ENCODE results near the gene PALB2. TPM values are rescaled to one million over a fixed set of nuclear protein-coding genes. Genes with fewer than 3 reads are reported as not detected.

PALB2 gene
- total and polyA plus RNA-seq, 2 experiments from 2014 or later, result 24.2 to 34.0 TPM

GRCh38 chr16:23640615-23640930 is 537 bp downstream of the PALB2 start (continued):
- TF ChIP-seq, protein P1, sequence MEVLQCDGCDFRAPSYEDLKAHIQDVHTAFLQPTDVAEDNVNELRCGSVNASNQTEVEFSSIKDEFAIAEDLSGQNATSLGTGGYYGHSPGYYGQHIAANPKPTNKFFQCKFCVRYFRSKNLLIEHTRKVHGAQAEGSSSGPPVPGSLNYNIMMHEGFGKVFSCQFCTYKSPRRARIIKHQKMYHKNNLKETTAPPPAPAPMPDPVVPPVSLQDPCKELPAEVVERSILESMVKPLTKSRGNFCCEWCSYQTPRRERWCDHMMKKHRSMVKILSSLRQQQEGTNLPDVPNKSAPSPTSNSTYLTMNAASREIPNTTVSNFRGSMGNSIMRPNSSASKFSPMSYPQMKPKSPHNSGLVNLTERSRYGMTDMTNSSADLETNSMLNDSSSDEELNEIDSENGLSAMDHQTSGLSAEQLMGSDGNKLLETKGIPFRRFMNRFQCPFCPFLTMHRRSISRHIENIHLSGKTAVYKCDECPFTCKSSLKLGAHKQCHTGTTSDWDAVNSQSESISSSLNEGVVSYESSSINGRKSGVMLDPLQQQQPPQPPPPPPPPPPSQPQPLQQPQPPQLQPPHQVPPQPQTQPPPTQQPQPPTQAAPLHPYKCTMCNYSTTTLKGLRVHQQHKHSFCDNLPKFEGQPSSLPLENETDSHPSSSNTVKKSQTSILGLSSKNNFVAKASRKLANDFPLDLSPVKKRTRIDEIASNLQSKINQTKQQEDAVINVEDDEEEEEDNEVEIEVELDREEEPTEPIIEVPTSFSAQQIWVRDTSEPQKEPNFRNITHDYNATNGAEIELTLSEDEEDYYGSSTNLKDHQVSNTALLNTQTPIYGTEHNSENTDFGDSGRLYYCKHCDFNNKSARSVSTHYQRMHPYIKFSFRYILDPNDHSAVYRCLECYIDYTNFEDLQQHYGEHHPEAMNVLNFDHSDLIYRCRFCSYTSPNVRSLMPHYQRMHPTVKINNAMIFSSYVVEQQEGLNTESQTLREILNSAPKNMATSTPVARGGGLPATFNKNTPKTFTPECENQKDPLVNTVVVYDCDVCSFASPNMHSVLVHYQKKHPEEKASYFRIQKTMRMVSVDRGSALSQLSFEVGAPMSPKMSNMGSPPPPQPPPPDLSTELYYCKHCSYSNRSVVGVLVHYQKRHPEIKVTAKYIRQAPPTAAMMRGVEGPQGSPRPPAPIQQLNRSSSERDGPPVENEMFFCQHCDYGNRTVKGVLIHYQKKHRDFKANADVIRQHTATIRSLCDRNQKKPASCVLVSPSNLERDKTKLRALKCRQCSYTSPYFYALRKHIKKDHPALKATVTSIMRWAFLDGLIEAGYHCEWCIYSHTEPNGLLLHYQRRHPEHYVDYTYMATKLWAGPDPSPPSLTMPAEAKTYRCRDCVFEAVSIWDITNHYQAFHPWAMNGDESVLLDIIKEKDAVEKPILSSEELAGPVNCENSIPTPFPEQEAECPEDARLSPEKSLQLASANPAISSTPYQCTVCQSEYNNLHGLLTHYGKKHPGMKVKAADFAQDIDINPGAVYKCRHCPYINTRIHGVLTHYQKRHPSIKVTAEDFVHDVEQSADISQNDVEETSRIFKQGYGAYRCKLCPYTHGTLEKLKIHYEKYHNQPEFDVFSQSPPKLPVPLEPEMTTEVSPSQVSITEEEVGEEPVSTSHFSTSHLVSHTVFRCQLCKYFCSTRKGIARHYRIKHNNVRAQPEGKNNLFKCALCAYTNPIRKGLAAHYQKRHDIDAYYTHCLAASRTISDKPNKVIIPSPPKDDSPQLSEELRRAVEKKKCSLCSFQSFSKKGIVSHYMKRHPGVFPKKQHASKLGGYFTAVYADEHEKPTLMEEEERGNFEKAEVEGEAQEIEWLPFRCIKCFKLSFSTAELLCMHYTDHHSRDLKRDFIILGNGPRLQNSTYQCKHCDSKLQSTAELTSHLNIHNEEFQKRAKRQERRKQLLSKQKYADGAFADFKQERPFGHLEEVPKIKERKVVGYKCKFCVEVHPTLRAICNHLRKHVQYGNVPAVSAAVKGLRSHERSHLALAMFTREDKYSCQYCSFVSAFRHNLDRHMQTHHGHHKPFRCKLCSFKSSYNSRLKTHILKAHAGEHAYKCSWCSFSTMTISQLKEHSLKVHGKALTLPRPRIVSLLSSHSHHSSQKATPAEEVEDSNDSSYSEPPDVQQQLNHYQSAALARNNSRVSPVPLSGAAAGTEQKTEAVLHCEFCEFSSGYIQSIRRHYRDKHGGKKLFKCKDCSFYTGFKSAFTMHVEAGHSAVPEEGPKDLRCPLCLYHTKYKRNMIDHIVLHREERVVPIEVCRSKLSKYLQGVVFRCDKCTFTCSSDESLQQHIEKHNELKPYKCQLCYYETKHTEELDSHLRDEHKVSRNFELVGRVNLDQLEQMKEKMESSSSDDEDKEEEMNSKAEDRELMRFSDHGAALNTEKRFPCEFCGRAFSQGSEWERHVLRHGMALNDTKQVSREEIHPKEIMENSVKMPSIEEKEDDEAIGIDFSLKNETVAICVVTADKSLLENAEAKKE (CRISPR knock-in tag; IDR thresholded peaks at IDR 0.05), result no peak
- no peak for TF ChIP-seq JUNB (IDR thresholded peaks at IDR 0.05; ENCODE audit: unreplicated experiment)

DNA sequence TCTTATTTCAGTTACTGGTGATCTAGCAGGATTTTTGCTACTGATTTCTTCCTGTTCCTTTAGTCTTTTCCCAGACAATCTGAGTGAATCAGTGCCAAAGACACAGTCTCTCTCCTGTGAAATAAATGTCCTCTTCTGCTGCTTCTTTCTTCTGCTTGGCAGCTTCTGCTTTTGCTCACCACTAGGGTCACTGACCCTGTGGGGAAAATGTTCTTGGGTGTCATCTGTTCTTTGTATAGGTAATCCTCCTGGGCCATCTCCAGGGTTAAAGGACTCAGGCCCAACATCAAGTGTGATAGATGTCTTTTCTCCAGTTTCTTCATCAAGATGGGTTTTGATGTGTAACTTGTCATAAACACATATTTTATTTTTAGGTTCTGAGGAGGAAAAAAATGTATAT is 5.2 kb downstream of the PALB2 start:
- Mint-ChIP-seq H3K4me1 (peaks cover 4% of the 10 kb centered on the region; the same call in 1 of the 3 replicates), H3K4me3 (no peak overlapping the region), H3K27ac (no peak overlapping the region), H3K9me3 (no peaks in the 10 kb centered on the region; the same call in 2 of the 3 replicates), H3K27me3 (ENCODE audit: insufficient read depth, low read depth, poor library complexity) (no peaks in the 10 kb centered on the region), H3K36me3 (ENCODE audit: low read depth) (peaks cover 56% of the 10 kb centered on the region)
- DNase-seq (ENCODE audit: low spot score), result no peak
- H3K36me3 ChIP-seq (ENCODE audit: insufficient read depth), result peaks cover 56% of the 10 kb centered on the region
- H3F3A ChIP-seq (replicated peaks; ENCODE audit: low read depth), result 0 out of 2 replicates have a peak, but pooled peaks cover 3% of the 10 kb centered on the region
- peaks cover 17% of the 10 kb centered on the region; the same call in 1 of the 2 replicates for H4K20me1 ChIP-seq (replicated peaks; ENCODE audit: insufficient read depth)
- no peak overlapping the region for H2AFZ ChIP-seq
- no peak overlapping the region for H3K4me3 ChIP-seq
- ATAC-seq, result no peak
- no peaks in the 10 kb centered on the region for H3K27me3 ChIP-seq (ENCODE audit: insufficient read depth)
- peaks cover 63% of the 10 kb centered on the region for H3K79me2 ChIP-seq (replicated peaks; ENCODE audit: insufficient read depth)
- H3K9me2 ChIP-seq (ENCODE audit: insufficient read depth), result no peaks in the 10 kb centered on the region
- 0 out of 2 replicates have a peak, but pooled peaks cover 6% of the 10 kb centered on the region for H3K4me1 ChIP-seq (ENCODE audit: insufficient read depth)
- no peak overlapping the region for H3K4me2 ChIP-seq
- no peak overlapping the region for H3K27ac ChIP-seq (ENCODE audit: low read depth)
- TF ChIP-seq POLR2AphosphoS5 (IDR thresholded peaks at IDR 0.05; ENCODE audit: low read depth), result no peak
- TF ChIP-seq EZH2phosphoT487 (IDR thresholded peaks at IDR 0.05; ENCODE audit: unreplicated experiment), result no peak
- no peak for TF ChIP-seq CTCF (conservative IDR thresholded peaks at IDR 0.05; ENCODE audit: low read depth in 2 of 2)
- TF ChIP-seq, protein P1 (CRISPR knock-in tag; IDR thresholded peaks at IDR 0.05), result no peak
- TF ChIP-seq EZH2 (IDR thresholded peaks at IDR 0.05; ENCODE audit: low read depth, unreplicated experiment), result no peak
- no peak for TF ChIP-seq ZNF114 (CRISPR knock-in tag; IDR thresholded peaks at IDR 0.05)
- no peak for TF ChIP-seq ZNF331 (CRISPR knock-in tag; IDR thresholded peaks at IDR 0.05; ENCODE audit: low read depth)
- TF ChIP-seq JUNB (IDR thresholded peaks at IDR 0.05; ENCODE audit: unreplicated experiment), result no peak

All from GM23338 (cell line).